NB4 (cell line): ENCODE measurements around the gene MTHFR.
A peak's percentile ranks its signal among the peaks of the same experiment; 100 is the strongest.

Experiments
- DNase-seq: peaks from one replicate; pipeline ENCODE4 v3.0.0; 2010; ENCODE audit warnings: low read depth
- H3K4me3 ChIP-seq: one replicate; pipeline ENCODE4 v1.5.1; 2011; ENCODE audit warnings: mild to moderate bottlenecking, low read depth, low read length, moderate library complexity
- MYC ChIP-seq: IDR thresholded peaks from 2 replicates; pipeline ENCODE4 v1.6.1; 2011; ENCODE audit warnings: low read depth, low read length
- POLR2A ChIP-seq: IDR thresholded peaks from 2 replicates; pipeline ENCODE4 v1.6.1; 2011; ENCODE audit warnings: mild to moderate bottlenecking; ENCODE audit not compliant: insufficient read length; ENCODE audit errors: extremely low read depth
- TF ChIP-seq, protein P1 (sequence below): IDR thresholded peaks from 2 replicates; pipeline ENCODE4 v1.6.1; 2011; ENCODE audit warnings: low read depth, low read length
- TF ChIP-seq, protein P2 (sequence below): IDR thresholded peaks from one replicate; pipeline ENCODE4 v1.5.1; 2012; ENCODE audit warnings: low read depth, low read length

The MTHFR gene

GRCh38 chr1:11736746-11737639 is 68.8 kb downstream of the MTHFR start:
- peak overlapping the region; percentile 67 for H3K4me3 ChIP-seq
- TF ChIP-seq, protein P1, sequence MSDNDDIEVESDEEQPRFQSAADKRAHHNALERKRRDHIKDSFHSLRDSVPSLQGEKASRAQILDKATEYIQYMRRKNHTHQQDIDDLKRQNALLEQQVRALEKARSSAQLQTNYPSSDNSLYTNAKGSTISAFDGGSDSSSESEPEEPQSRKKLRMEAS: peak; percentile 91
- TF ChIP-seq, protein P2, sequence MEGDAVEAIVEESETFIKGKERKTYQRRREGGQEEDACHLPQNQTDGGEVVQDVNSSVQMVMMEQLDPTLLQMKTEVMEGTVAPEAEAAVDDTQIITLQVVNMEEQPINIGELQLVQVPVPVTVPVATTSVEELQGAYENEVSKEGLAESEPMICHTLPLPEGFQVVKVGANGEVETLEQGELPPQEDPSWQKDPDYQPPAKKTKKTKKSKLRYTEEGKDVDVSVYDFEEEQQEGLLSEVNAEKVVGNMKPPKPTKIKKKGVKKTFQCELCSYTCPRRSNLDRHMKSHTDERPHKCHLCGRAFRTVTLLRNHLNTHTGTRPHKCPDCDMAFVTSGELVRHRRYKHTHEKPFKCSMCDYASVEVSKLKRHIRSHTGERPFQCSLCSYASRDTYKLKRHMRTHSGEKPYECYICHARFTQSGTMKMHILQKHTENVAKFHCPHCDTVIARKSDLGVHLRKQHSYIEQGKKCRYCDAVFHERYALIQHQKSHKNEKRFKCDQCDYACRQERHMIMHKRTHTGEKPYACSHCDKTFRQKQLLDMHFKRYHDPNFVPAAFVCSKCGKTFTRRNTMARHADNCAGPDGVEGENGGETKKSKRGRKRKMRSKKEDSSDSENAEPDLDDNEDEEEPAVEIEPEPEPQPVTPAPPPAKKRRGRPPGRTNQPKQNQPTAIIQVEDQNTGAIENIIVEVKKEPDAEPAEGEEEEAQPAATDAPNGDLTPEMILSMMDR: no peak
- TF ChIP-seq MYC (peak; percentile 86), POLR2A (no peak)
- DNase-seq: peak; percentile 34

DNA sequence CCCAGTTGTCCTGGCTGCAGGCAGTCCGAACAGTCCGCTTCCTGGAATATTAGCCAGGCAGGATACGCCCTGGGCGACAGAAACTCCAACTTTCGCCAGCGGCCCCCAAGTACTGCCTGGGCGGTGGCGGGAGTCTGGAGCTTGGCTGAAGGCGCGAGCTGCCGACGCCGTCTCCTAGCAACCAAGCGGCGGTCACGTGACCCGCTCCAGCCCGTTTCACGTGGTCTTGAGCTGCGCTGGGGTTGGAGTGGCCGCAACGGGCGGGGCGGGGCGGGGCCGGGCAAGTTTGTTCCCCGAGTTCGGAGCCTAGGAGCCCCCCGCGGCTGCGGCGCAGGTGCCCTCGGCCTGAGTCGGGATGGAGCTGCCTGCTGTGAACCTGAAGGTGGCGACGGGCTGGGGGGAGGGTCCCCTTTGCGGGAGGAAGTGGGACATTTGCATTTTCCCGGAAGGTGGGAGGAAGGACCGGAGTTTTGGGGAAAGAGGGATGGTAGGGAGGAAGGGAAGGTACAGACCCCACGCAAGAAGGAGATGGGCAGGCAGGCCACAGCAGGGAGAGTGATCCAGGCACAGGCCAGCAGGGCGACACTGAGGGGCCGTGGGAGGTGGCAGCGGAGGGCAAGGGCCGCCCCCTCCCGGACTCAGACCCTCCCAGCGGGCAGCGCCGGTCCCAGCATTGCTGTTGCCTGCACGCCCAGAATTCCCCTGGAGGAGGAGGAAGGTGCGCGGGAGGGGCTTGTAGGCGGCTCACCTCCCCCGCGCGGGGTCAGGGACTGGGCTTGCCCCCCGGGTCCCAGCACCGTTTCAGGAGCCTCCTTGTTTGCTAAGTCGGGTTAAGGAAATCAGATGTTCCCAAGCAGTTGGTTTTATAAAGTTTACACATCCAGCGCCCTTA is 69.7 kb downstream of the MTHFR start, which contains the start of gene AGTRAP:
Gene AGTRAP (plus strand): TSS at position 283 of the 892 bp plus-strand sequence. CDS start 73 bp downstream, at position 356.
- H3K4me3 ChIP-seq: peak within 1 kb of the TSS; percentile 67
- TF ChIP-seq, protein P1: peak; percentile 97
- TF ChIP-seq MYC (peak; percentile 50; the same call in 1 of the 2 replicates), POLR2A (peak; percentile 34)
- TF ChIP-seq, protein P2: no peak
- peak; percentile 96 for DNase-seq
